GM12872 (cell line): ENCODE measurements around the gene SLC22A6.

ENCODE experiments used
- CTCF ChIP-seq: IDR thresholded peaks from 3 replicates; pipeline ENCODE4 v1.5.1; 2011; ENCODE audit warnings: low read depth, mild to moderate bottlenecking, low read length, moderate library complexity; ENCODE audit not compliant: insufficient read depth

The SLC22A6 gene

GRCh38 chr11:62961017-62961570 is 23.7 kb downstream of the SLC22A6 start:
- no peak for TF ChIP-seq CTCF

- no peak for TF ChIP-seq CTCF
Measured at GRCh38 chr11:62959422-62959980, 25.3 kb downstream of the SLC22A6 start.

DNA sequence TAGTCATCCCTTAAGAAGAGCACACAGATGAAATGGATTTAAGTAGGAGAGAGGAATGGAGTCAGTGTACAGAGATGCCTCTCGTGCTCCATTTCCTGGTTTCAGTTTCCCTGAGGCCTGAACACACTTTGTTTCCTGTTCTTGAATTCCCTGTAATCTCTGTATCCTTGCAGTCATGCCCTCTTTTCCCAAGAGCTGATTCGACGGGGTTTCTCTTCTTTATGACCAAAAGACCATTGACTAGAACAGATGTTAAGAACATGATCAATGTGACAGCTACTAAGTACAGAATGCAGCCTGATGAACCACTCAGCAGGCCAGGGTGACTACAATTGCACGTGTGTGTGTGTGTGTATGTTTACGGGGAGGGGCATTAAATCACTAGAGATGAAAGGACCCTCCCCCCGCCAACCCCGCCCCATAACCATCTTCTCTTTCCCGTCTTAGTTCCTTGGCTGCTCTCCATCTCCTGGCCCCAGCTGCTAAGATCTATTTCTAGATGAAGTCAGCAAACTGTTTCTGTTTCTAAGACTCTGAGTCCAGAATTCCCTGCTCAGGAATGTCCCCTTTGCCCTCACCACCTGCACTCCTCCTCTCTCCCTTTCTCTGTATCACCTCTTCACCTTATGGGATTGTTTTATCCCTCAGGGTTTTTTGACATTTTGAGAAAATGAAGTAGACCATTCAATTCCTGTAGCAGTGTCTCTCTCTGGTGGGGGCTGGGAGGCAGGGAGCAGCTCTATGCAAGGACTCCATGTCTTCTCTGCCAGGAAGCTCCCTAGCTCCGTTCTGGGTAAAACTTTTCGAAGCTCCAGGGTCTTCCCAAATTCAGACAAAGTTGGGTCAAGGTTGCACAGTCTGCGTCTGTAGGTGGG is 26.0 kb downstream of the SLC22A6 start:
- no peak for TF ChIP-seq CTCF

DNA sequence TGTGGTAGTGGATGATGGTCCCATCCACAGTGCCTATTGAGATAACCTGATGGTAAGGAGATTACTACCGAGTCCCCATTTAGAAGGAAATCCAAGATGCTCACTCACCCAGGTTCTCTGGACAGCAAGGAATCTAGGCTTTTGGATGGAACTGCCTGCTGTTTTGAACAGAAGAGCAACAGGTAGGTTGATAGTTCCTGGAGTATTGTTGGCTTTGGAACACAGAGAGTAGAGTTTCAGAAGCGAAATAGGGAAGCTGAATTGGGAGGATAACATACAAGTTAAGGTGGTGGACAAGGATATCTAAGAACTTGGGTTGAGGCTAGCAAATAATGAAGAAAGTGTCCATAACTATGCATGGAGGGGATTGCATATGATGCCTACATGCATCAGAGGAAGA is 27.6 kb downstream of the SLC22A6 start:
- no peak for TF ChIP-seq CTCF

GRCh38 chr11:62954478-62954877 is 30.3 kb downstream of the SLC22A6 start:
- TF ChIP-seq CTCF: no peak

DNA sequence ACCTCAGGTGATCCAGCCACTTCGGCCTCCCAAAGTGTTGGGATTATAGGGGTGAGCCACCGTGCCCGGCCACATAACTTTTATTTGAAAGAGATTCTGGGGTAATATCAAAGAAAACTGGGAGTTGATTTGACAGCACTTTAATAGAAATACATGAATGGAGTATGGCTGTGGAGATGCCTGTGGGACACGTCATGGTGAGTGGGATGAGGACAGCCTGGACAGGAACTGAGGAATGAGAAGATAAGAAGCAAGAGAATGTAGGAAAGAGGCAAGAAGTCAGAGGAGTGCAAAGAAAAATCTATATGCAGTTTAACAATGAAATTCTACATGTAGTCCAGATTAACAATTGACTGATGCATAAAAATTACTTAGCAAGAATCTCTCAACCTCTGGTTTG is 31.0 kb downstream of the SLC22A6 start:
- no peak for TF ChIP-seq CTCF

DNA sequence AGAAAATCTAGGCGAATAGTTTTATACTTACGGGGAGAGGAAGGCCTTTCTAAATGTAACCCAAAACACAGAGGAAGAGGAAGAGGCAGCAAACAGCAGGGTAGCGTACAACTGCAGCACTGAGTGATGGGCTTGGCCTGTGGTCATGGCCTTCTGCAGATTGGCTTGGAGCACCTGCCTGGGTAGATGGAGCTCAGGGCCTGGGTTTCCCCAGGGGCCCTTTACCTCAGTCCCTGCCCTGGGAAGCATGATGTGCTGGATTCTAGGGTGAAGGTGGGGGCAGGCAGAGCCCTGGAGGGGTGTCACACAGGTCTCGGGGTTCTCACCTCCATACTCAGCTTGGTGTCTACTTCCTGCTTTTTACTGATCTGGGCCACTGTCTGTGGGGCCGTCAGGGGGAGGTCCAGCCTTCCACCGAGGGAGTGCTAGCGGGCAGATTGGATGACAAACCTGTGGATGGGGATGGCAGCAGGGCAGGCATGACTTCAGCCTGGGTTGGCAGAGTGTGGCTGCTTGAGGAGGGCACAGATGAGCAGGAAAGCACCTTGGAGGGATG is 35.9 kb downstream of the SLC22A6 start:
- TF ChIP-seq CTCF: no peak
